ENCODE data around the gene BRPF1. TPM values are rescaled to one million over a fixed set of nuclear protein-coding genes. Genes with fewer than 3 reads are reported as not detected.

BRPF1 gene
- total RNA-seq, 4 donors from 2014 or later = 18.0 to 25.4 (median 21.6) TPM

DNA sequence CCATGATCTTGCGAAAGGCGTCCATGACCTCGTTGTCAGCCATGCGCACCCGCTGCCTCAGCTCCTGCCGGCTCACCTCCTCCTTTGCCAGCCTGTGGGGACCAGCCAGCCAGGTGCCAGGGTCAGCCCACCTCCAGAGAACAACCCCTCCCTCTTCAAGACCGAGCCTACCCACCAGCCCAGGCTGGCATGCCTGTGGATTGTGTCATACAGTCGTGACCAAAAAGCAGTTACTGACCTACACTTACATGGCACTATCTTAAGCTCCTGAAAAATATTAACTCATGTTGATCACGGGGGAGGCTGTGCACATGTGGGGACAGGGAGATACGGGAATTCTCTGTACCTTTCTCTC lies 48.9 kb downstream of the BRPF1 start:
- TF ChIP-seq POLR2AphosphoS5 (IDR thresholded peaks at IDR 0.05) (no peak), POLR2A (IDR thresholded peaks at IDR 0.05) (no peak)
- TF ChIP-seq, protein P1, sequence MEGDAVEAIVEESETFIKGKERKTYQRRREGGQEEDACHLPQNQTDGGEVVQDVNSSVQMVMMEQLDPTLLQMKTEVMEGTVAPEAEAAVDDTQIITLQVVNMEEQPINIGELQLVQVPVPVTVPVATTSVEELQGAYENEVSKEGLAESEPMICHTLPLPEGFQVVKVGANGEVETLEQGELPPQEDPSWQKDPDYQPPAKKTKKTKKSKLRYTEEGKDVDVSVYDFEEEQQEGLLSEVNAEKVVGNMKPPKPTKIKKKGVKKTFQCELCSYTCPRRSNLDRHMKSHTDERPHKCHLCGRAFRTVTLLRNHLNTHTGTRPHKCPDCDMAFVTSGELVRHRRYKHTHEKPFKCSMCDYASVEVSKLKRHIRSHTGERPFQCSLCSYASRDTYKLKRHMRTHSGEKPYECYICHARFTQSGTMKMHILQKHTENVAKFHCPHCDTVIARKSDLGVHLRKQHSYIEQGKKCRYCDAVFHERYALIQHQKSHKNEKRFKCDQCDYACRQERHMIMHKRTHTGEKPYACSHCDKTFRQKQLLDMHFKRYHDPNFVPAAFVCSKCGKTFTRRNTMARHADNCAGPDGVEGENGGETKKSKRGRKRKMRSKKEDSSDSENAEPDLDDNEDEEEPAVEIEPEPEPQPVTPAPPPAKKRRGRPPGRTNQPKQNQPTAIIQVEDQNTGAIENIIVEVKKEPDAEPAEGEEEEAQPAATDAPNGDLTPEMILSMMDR (IDR thresholded peaks at IDR 0.05) = no peak
- WGBS, 2 donors (ENCODE audit: low coverage in 1 of 2) = 60% methylated on average over 1 of the region's 10 CpGs; no CpG with 5 or more reads in 1 of the 2 donors

DNA sequence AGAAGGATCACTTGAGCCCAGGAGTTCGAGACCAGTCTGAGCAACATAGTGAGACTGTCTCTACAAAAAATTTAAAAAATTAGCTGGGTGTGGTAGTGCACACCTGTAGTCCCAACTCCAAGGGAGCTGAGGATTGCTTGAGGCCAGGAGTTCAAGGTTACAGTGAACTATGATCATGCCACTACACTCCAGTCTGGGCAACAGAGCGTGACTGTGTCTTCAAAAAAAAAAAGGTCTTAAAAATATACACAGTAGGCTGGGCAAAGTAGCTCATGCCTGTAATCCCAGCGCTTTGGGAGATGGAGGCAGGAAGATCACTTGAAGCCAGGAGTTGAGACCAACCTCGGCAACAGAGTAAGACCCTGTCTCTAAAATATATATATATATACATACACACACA lies 49.4 kb downstream of the BRPF1 start:
- Histone ChIP-seq H3K4me3 (no peak overlapping the region), H3K36me3 (peaks cover 0 to 70% of the 10 kb centered on the region in 2 donors), H3K27me3 (no peaks in the 10 kb centered on the region), H3K9me3 (no peaks in the 10 kb centered on the region), H3K4me1 (peaks cover 0 to 15% (median 0%) of the 10 kb centered on the region in 3 donors), H3K27ac (peak overlapping the region in 1 of 4 donors; percentile 29)
- TF ChIP-seq POLR2AphosphoS5 (IDR thresholded peaks at IDR 0.05) (no peak), POLR2A (IDR thresholded peaks at IDR 0.05) (no peak), EP300 (IDR thresholded peaks at IDR 0.05) (no peak)
- TF ChIP-seq, protein P1 (IDR thresholded peaks at IDR 0.05) = no peak
- ATAC-seq = no peak
- WGBS, 2 donors (ENCODE audit: low coverage in 1 of 2) = 88% methylated on average over 4 of the region's 4 CpGs; no CpG with 5 or more reads in 1 of the 2 donors

More for the DNA sequence above, 48.9 kb downstream of the BRPF1 start:
- Histone ChIP-seq H3K27me3 (no peaks in the 10 kb centered on the region), H3K27ac (peak overlapping the region in 2 of 4 donors; percentile 11 to 29), H3K36me3 (peaks cover 0 to 65% of the 10 kb centered on the region in 2 donors), H3K4me3 (no peak overlapping the region), H3K4me1 (peaks cover 0 to 15% (median 0%) of the 10 kb centered on the region in 3 donors), H3K9me3 (no peaks in the 10 kb centered on the region)
- ATAC-seq = no peak

DNA sequence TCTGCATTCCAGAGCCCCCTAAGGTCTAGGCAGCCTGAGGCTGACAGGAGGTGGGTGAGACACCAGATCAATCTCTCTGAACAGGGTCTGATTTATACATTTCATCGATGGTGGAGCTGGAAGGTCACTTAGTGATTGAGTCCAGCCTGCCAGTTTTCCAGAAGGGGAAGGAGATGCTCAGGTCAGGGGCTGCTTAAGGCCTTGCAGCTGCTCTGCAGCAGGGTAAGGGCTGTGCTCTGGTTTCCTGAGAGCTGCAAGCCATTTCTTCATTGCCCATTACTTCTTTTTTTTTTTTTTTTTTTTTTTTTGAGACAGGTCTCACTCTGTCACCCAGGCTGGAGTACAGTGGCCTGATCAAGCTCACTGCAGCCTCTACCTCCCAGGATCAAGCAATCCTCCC lies 50.0 kb downstream of the BRPF1 start:
- ATAC-seq = no peak
- Histone ChIP-seq H3K4me3 (no peak overlapping the region), H3K9me3 (no peaks in the 10 kb centered on the region), H3K36me3 (peaks cover 0 to 77% of the 10 kb centered on the region in 2 donors), H3K27ac (no peak overlapping the region), H3K27me3 (no peaks in the 10 kb centered on the region), H3K4me1 (peaks cover 0 to 15% (median 0%) of the 10 kb centered on the region in 3 donors)
- TF ChIP-seq, protein P1 (IDR thresholded peaks at IDR 0.05) = no peak
- TF ChIP-seq POLR2AphosphoS5 (IDR thresholded peaks at IDR 0.05) (no peak), EP300 (IDR thresholded peaks at IDR 0.05) (no peak), POLR2A (IDR thresholded peaks at IDR 0.05) (no peak)
- WGBS, 2 donors (ENCODE audit: low coverage in 1 of 2) = 73% methylated on average over 1 of the region's 1 CpG; no CpG with 5 or more reads in 1 of the 2 donors

DNA sequence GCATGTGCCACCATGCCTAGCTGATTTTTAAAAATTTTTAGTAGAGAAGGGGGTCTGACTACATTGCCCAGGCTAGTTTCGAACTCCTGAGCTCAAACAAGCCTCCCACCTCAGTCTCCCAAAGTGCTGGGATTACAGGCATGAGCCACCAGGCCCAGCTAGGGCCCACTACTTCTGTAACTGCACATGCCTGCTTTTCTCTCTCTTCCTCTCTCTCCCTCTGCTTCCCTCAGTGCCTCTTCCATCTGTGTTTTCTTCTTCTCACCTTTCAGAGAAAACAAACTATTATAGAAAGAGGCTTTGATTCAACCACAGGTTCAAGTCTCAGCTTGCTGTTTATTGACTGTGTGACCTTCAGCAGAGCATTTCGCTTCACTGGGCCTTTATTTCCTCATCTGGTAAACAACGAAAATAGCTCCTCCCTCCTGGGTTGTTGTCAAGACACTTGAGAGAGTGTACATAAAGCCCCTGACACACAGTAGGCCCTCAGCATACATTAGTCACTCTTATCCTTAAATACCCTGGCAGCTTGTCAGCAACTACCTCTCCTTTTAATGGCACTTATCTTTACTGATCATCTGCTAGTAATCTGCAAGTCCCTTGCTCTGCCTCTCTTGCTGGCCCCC lies 50.6 kb downstream of the BRPF1 start:
- 68 to 76% methylated on average over 3 of the region's 3 CpGs for WGBS, 2 donors (ENCODE audit: low coverage in 1 of 2)
- ATAC-seq = no peak
- Histone ChIP-seq H3K9me3 (no peaks in the 10 kb centered on the region), H3K27ac (no peak overlapping the region), H3K27me3 (no peaks in the 10 kb centered on the region), H3K4me1 (peaks cover 0 to 15% (median 0%) of the 10 kb centered on the region in 3 donors), H3K36me3 (peaks cover 0 to 82% of the 10 kb centered on the region in 2 donors), H3K4me3 (no peak overlapping the region)
- TF ChIP-seq POLR2AphosphoS5 (IDR thresholded peaks at IDR 0.05) (no peak), POLR2A (IDR thresholded peaks at IDR 0.05) (no peak), EP300 (IDR thresholded peaks at IDR 0.05) (no peak)
- TF ChIP-seq, protein P1 (IDR thresholded peaks at IDR 0.05) = no peak

DNA sequence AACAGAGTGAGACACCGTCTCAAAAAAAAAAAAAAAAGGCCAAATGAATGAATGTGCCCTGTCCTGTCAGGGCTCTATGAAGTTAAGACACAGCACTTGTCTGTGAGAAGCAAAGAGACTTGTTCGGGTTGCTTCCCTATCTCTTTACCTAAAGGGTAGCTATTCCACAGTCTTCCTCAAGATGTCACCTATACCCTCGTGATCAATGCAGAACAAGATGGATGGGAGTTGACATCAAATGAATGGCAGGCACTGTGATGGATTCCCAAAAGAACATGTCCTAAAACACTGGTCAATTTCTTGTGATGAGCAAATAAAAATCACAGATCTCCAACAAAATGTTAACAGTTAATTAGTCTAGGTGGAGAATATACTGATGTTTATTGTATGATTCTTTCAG lies 51.2 kb downstream of the BRPF1 start:
- Histone ChIP-seq H3K4me3 (no peak overlapping the region), H3K27me3 (no peaks in the 10 kb centered on the region), H3K4me1 (peaks cover 0 to 10% (median 0%) of the 10 kb centered on the region in 3 donors), H3K9me3 (no peaks in the 10 kb centered on the region), H3K36me3 (peaks cover 0 to 89% of the 10 kb centered on the region in 2 donors), H3K27ac (no peak overlapping the region)
- WGBS, 2 donors (ENCODE audit: low coverage in 1 of 2) = 34 to 50% methylated on average over 2 to 3 of the region's 3 CpGs
- ATAC-seq = no peak
- TF ChIP-seq POLR2AphosphoS5 (IDR thresholded peaks at IDR 0.05) = no peak
- no peak for TF ChIP-seq POLR2A (IDR thresholded peaks at IDR 0.05)
- TF ChIP-seq, protein P1 (IDR thresholded peaks at IDR 0.05) = no peak
- no peak for TF ChIP-seq EP300 (IDR thresholded peaks at IDR 0.05)
